ENCODE data around the gene PRKCE.

DNA sequence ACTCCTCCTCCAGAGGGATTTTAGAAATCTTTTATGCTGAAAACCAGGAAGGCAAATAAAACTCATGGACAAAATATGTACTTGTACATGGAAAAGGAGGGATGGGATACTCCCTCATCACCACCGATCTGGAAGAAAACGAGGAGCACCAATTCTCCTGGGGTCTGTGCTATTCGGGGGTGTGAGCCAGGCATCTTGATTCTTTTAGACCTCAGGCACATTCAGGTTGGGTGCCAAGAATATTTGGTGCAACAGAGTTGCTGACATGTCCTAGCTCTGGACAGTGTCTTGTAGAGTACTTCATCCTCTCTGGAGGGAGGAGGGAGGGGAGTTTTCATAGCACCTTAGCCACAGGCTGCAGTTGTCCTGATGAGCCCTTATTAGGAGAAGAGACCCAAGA is 163.0 kb downstream of the PRKCE start:
- TF ChIP-seq CTCF (conservative IDR thresholded peaks at IDR 0.05; ENCODE audit: low read depth, low read length) (no peak), EZH2 (IDR thresholded peaks at IDR 0.05; ENCODE audit: borderline replicate concordance, low read depth, low read length, poor library complexity, severe bottlenecking) (no peak)
